NT2/D1 (cell line): ENCODE results near the gene ID2.

ENCODE experiments used
- DNase-seq: peaks from one replicate; pipeline ENCODE4 v3.0.0-alpha.2; 2011; ENCODE audit warnings: low read depth, low spot score
- H3K27me3 ChIP-seq: 2 replicates; pipeline ENCODE4 v1.6.0; 2011; ENCODE audit warnings: mild to moderate bottlenecking; ENCODE audit not compliant: insufficient read length, insufficient read depth
- H3K36me3 ChIP-seq: 2 replicates; pipeline ENCODE4 v1.6.1; 2011; ENCODE audit warnings: mild to moderate bottlenecking, low read length, mixed read lengths; ENCODE audit not compliant: insufficient read depth, insufficient read length
- H3K4me1 ChIP-seq: 2 replicates; pipeline ENCODE4 v1.5.1; 2011; ENCODE audit not compliant: insufficient read depth, insufficient read length
- H3K4me3 ChIP-seq: 2 replicates; pipeline ENCODE4 v1.5.1; 2011; ENCODE audit warnings: low read depth; ENCODE audit not compliant: insufficient read length
- H3K9ac ChIP-seq: 2 replicates; pipeline ENCODE4 v1.6.0; 2011; ENCODE audit warnings: low read depth; ENCODE audit not compliant: insufficient read length
- H3K9me3 ChIP-seq: 2 replicates; pipeline ENCODE4 v1.5.1; 2011; ENCODE audit warnings: mild to moderate bottlenecking, low read length; ENCODE audit not compliant: insufficient read depth
- SUZ12 ChIP-seq: IDR thresholded peaks from 2 replicates; pipeline ENCODE4 v1.6.1; 2011; ENCODE audit not compliant: insufficient read length, insufficient read depth; ENCODE audit errors: extremely low read depth
- YY1 ChIP-seq: IDR thresholded peaks from 2 replicates; pipeline ENCODE4 v1.6.1; 2011; ENCODE audit not compliant: insufficient read length, insufficient read depth
- ZNF274 ChIP-seq: IDR thresholded peaks from 2 replicates; pipeline ENCODE4 v1.6.1; 2011; ENCODE audit warnings: mild to moderate bottlenecking, low read depth, low read length

The ID2 gene

DNA sequence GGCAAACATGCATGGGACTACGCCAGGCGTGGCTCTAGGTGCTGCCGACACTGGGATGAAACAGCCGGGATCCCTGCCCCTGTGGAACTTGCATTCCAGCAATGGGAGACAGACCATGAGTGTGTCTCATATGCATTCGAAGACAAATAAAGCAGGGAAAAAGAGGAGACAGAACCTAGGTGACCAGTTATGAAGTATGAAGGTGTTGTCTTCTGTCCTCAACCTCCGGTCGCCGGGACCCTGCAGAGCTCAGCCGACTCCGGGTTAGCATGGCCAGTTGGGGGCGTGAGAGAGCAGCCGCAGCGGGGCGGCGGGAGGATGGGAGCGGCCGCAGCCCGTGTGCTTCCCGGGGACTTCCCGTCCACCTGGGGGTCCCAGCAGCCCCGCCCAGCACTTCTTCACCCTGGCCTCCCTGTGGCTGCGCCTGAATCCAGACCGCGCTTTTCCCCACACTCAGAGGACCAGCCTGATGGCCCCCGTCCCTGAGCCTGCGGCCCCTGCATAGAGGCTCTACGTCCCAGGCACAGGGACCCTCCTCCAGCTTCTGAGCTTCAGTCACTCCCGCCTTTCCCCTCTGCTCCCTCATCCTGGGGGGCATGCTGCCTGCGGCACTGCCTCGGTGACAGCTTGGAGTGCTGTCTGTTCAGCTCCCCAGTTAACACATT is 11.4 kb downstream of the ID2 start:
- H3K4me3 ChIP-seq, result no peak overlapping the region

GRCh38 chr2:8694737-8695136 is 12.9 kb downstream of the ID2 start:
- H3K27me3 ChIP-seq, result no peaks in the 10 kb centered on the region
- no peak for DNase-seq
- TF ChIP-seq ZNF274 (no peak), YY1 (no peak), SUZ12 (no peak)
- peaks cover 2% of the 10 kb centered on the region for H3K4me1 ChIP-seq
- no peak overlapping the region for H3K4me3 ChIP-seq
- no peak overlapping the region for H3K9ac ChIP-seq
- no peaks in the 10 kb centered on the region for H3K36me3 ChIP-seq
- no peaks in the 10 kb centered on the region for H3K9me3 ChIP-seq

More for the DNA sequence above, 11.4 kb downstream of the ID2 start:
- Histone ChIP-seq H3K27me3 (no peaks in the 10 kb centered on the region), H3K9me3 (no peaks in the 10 kb centered on the region), H3K9ac (peak overlapping the region; percentile 50), H3K4me1 (peaks cover 2% of the 10 kb centered on the region), H3K36me3 (no peaks in the 10 kb centered on the region)
- DNase-seq, result no peak
- TF ChIP-seq SUZ12 (no peak), ZNF274 (no peak), YY1 (no peak)

DNA sequence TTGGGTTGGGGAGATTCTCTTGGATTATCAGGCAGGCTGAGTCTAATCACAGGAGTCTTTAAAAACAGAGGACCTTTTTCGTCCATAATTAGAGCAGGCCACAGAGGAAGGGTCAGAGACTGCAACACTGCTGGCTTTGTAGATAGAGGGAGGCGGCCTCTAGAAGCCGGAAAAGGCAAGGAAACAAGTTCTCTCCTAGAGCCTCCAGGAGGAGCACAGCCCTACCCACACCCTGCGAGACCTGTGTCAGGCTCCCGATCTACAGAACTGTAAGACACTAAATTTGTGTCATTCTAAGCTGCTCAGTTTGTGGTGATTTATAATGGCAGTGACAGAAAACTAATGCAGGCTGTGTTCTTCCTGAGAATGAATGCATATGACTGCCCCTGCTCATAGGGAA is 15.3 kb downstream of the ID2 start:
- Histone ChIP-seq H3K36me3 (no peaks in the 10 kb centered on the region), H3K4me3 (no peak overlapping the region)

GRCh38 chr2:8699839-8700238 is 18.0 kb downstream of the ID2 start:
- no peaks in the 10 kb centered on the region for H3K27me3 ChIP-seq
- H3K4me3 ChIP-seq, result no peak overlapping the region
- no peaks in the 10 kb centered on the region for H3K9me3 ChIP-seq
- no peaks in the 10 kb centered on the region for H3K4me1 ChIP-seq
- H3K9ac ChIP-seq, result no peak overlapping the region
- H3K36me3 ChIP-seq, result no peaks in the 10 kb centered on the region
- TF ChIP-seq SUZ12 (no peak), ZNF274 (no peak), YY1 (no peak)
- no peak for DNase-seq

More for the DNA sequence above, 15.3 kb downstream of the ID2 start:
- Histone ChIP-seq H3K4me1 (peaks cover 2% of the 10 kb centered on the region), H3K9me3 (no peaks in the 10 kb centered on the region), H3K9ac (no peak overlapping the region), H3K27me3 (no peaks in the 10 kb centered on the region)
- DNase-seq, result no peak
- no peak for TF ChIP-seq SUZ12
- no peak for TF ChIP-seq YY1
- TF ChIP-seq ZNF274, result no peak

DNA sequence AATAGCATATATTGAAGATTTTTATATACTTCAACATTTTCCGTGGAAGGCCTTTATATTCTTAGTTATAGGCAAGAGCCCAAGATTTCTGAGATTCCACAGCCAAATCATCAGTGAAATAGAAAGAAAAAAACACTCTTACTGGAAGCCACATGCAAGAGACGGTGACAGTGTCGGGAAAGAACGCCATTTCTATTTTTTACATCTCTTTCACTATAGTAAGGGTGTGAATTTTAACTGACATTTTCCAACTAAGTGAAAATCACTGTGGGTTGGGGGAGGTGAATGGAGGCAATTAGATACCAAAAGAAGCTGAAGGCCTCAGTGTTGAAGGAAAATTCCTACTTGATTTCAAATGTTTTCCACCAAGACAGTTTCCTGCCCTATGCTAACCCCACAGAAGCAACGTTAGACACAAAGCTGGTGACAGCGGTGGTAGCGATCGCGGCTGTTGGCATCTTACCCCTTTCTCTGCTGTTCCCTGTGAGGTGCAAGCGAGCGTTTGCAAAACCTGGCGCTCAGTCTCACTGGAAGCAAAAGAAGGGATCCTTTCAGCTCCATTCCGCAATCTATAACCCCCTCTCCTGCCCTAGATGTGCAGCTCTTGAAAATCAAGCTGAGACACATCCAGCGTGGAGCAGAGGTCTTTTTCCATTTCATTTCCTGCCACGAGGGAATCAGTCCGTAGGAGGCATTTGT is 20.0 kb downstream of the ID2 start:
- no peaks in the 10 kb centered on the region for H3K36me3 ChIP-seq
- H3K4me3 ChIP-seq, result no peak overlapping the region
- no peaks in the 10 kb centered on the region for H3K27me3 ChIP-seq
- no peak overlapping the region for H3K9ac ChIP-seq
- no peaks in the 10 kb centered on the region for H3K4me1 ChIP-seq
- no peak for DNase-seq
- no peak for TF ChIP-seq SUZ12
- TF ChIP-seq YY1, result no peak
- TF ChIP-seq ZNF274, result no peak
- no peaks in the 10 kb centered on the region for H3K9me3 ChIP-seq

- no peak for DNase-seq
- H3K27me3 ChIP-seq, result no peaks in the 10 kb centered on the region
- peaks cover 6% of the 10 kb centered on the region; the same call in 1 of the 2 replicates for H3K9me3 ChIP-seq
- no peak overlapping the region for H3K9ac ChIP-seq
- no peaks in the 10 kb centered on the region for H3K36me3 ChIP-seq
- H3K4me1 ChIP-seq, result no peaks in the 10 kb centered on the region
- TF ChIP-seq ZNF274 (no peak), YY1 (no peak)
- no peak overlapping the region for H3K4me3 ChIP-seq
These were observed 23.1 kb downstream of the ID2 start for GRCh38 chr2:8704906-8705305.

DNA sequence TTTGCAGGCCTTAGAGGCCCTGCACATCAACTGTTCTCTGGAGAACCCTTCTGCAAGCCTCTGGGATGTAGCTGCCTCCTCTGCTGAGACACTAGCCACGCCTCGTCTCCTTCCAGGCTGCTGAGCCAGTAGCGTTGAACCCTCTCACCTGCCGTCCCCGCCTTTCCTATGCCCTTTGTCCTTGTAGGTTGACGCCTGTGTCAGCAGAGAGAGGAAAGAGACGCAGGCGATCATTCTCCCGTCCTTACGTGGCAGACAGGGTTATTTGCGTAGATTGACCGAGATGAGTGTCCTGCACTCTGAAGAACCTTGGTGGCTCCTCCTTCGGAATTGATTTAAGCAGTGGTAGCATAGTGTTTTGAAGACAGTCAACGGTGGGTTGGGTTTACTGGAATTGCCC is 27.8 kb downstream of the ID2 start:
- Histone ChIP-seq H3K4me3 (no peak overlapping the region), H3K27me3 (no peaks in the 10 kb centered on the region), H3K9me3 (peaks cover 6% of the 10 kb centered on the region; the same call in 1 of the 2 replicates), H3K36me3 (no peaks in the 10 kb centered on the region), H3K9ac (no peak overlapping the region), H3K4me1 (no peaks in the 10 kb centered on the region)
- no peak for DNase-seq
- TF ChIP-seq ZNF274 (no peak), YY1 (no peak), SUZ12 (no peak)
